Neural cell (in vitro differentiated cells): ENCODE data around the gene NCK1. TPM values are rescaled to one million over a fixed set of nuclear protein-coding genes. Genes with fewer than 3 reads are reported as not detected.

ENCODE experiments used
- H2AFZ ChIP-seq: fragments of 200-600, 300-800 bp; sonication (generic), shearing (Covaris generic); 2 replicates; pipeline ENCODE4 v1.6.0; 2014; ENCODE audit warnings: low read depth, mild to moderate bottlenecking, antibody characterized with exemption, low read length, moderate library complexity
- H3F3A ChIP-seq: fragments of 200-600 bp; shearing (Covaris generic); 2 replicates; pipeline ENCODE4 v1.6.1; 2016; ENCODE audit warnings: mild to moderate bottlenecking, moderate library complexity, mixed read lengths, antibody characterized with exemption, low read length; ENCODE audit not compliant: insufficient read depth, poor library complexity, severe bottlenecking
- H3K27ac ChIP-seq: fragments of 200-600, 300-800 bp; sonication (generic), shearing (Covaris generic); 2 replicates; pipeline ENCODE4 v1.5.1; 2014; ENCODE audit warnings: mild to moderate bottlenecking, low read length, moderate library complexity
- H3K27me3 ChIP-seq: fragments of 300-800, 200-600 bp; sonication (generic), shearing (Covaris generic); 2 replicates; pipeline ENCODE4 v1.6.0; 2014; ENCODE audit warnings: mild to moderate bottlenecking, low read depth, low read length, moderate library complexity; ENCODE audit not compliant: insufficient read depth
- H3K36me3 ChIP-seq: fragments of 300-800, 200-600 bp; sonication (generic), shearing (Covaris generic); 2 replicates; pipeline ENCODE4 v1.5.1; 2014; ENCODE audit warnings: mild to moderate bottlenecking, antibody characterized with exemption, low read length, moderate library complexity; ENCODE audit not compliant: insufficient read depth
- H3K4me2 ChIP-seq: fragments of 300-800, 200-600 bp; sonication (generic), shearing (Covaris generic); 2 replicates; pipeline ENCODE4 v1.6.0; 2014; ENCODE audit warnings: mild to moderate bottlenecking, low read length
- H3K4me3 ChIP-seq: fragments of 300-800, 200-600 bp; sonication (generic), shearing (Covaris generic); 2 replicates; pipeline ENCODE4 v1.5.1; 2014; ENCODE audit warnings: mild to moderate bottlenecking, low read length, moderate library complexity
- H3K79me2 ChIP-seq: fragments of 200-600 bp; shearing (Covaris generic); replicated peaks from 2 replicates; pipeline ENCODE4 v1.6.0; 2014; ENCODE audit warnings: mild to moderate bottlenecking, low read length, moderate library complexity; ENCODE audit not compliant: insufficient read depth
- H3K9ac ChIP-seq: fragments of 300-800, 200-600 bp; sonication (generic), shearing (Covaris generic); 2 replicates; pipeline ENCODE4 v1.6.1; 2016; ENCODE audit warnings: mild to moderate bottlenecking, low read length, mixed read lengths
- H3K9me2 ChIP-seq: fragments of 200-600 bp; shearing (Covaris generic); 2 replicates; pipeline ENCODE4 v1.6.1; 2016; ENCODE audit warnings: mild to moderate bottlenecking, low read length, mixed read lengths; ENCODE audit not compliant: insufficient read depth
- H3K9me3 ChIP-seq: fragments of 200-600, 300-800 bp; sonication (generic), shearing (Covaris generic); 2 replicates; pipeline ENCODE4 v1.6.1; 2016; ENCODE audit warnings: mild to moderate bottlenecking, mixed run types, low read length, moderate library complexity, mixed read lengths
- H4K20me1 ChIP-seq: fragments of 200-600 bp; shearing (Covaris generic); 2 replicates; pipeline ENCODE4 v1.6.1; 2016; ENCODE audit warnings: mild to moderate bottlenecking, mixed run types; ENCODE audit not compliant: insufficient read depth
- CTCF ChIP-seq: fragments of 450-650 bp; IDR thresholded peaks from 2 replicates; pipeline ENCODE4 v1.5.1; 2014; ENCODE audit warnings: antibody characterized with exemption, mild to moderate bottlenecking, moderate library complexity; ENCODE audit not compliant: poor library complexity, severe bottlenecking
- EP300 ChIP-seq: fragments of 450-650 bp; conservative IDR thresholded peaks from 2 replicates; pipeline ENCODE4 v1.6.1; 2014; ENCODE audit warnings: antibody characterized with exemption, mild to moderate bottlenecking, moderate library complexity; ENCODE audit not compliant: poor library complexity, severe bottlenecking
- EZH2 ChIP-seq: fragments of 200-600, 300-800 bp; shearing (Covaris generic), sonication (generic); IDR thresholded peaks from 2 replicates; pipeline ENCODE4 v1.6.1; 2014; ENCODE audit warnings: antibody characterized with exemption, low read length, borderline replicate concordance, mild to moderate bottlenecking; ENCODE audit not compliant: insufficient read depth, poor library complexity, severe bottlenecking
- MXI1 ChIP-seq: fragments of 450-650 bp; conservative IDR thresholded peaks from 2 replicates; pipeline ENCODE4 v1.6.1; 2014; ENCODE audit warnings: antibody characterized with exemption, mild to moderate bottlenecking; ENCODE audit not compliant: poor library complexity, severe bottlenecking
- POLR2AphosphoS5 ChIP-seq: IDR thresholded peaks from 2 replicates; pipeline ENCODE4 v1.6.1; 2012
- RAD21 ChIP-seq: fragments of 450-650 bp; conservative IDR thresholded peaks from 2 replicates; pipeline ENCODE4 v1.6.1; 2014; ENCODE audit warnings: antibody characterized with exemption, mild to moderate bottlenecking, moderate library complexity
- REST ChIP-seq: IDR thresholded peaks from 2 replicates; pipeline ENCODE4 v1.6.1; 2012; ENCODE audit warnings: borderline replicate concordance
- SMC3 ChIP-seq: fragments of 450-650 bp; conservative IDR thresholded peaks from 2 replicates; pipeline ENCODE4 v1.6.1; 2014; ENCODE audit warnings: antibody characterized with exemption, mild to moderate bottlenecking, moderate library complexity; ENCODE audit not compliant: poor library complexity
- TAF1 ChIP-seq: IDR thresholded peaks from 2 replicates; pipeline ENCODE4 v1.6.1; 2012; ENCODE audit warnings: low read depth
- polyA plus RNA-seq: library from polyadenylated mRNA; depleted of rRNA; stranded (reverse); fragments of >200 nt; gene quantifications from 2 replicates; pipeline ENCODE4 v1.2.3, GENCODE V29; 2014

NCK1 gene
- polyA plus RNA-seq, 1 donor from 2014 or later = 21.5 TPM

GRCh38 chr3:136943436-136943835 is 81.4 kb downstream of the NCK1 start:
- no peak overlapping the region for H2AFZ ChIP-seq
- no peaks in the 10 kb centered on the region for H3K9me3 ChIP-seq
- H3K9ac ChIP-seq = no peak overlapping the region
- TF ChIP-seq CTCF (no peak), SMC3 (no peak), RAD21 (no peak), POLR2AphosphoS5 (no peak), TAF1 (no peak), MXI1 (no peak), EZH2 (no peak), EP300 (no peak), REST (no peak)
- no peaks in the 10 kb centered on the region for H4K20me1 ChIP-seq
- peaks cover 4% of the 10 kb centered on the region for H3K79me2 ChIP-seq
- no peaks in the 10 kb centered on the region for H3K9me2 ChIP-seq
- H3F3A ChIP-seq = no peaks in the 10 kb centered on the region
- peaks cover 5% of the 10 kb centered on the region for H3K36me3 ChIP-seq
- H3K27me3 ChIP-seq = no peaks in the 10 kb centered on the region
- H3K4me3 ChIP-seq = no peak overlapping the region
- no peak overlapping the region for H3K4me2 ChIP-seq
- no peak overlapping the region for H3K27ac ChIP-seq

- Histone ChIP-seq H3K4me3 (no peak overlapping the region), H3K9me3 (no peaks in the 10 kb centered on the region), H3K27me3 (no peaks in the 10 kb centered on the region), H3K9me2 (no peaks in the 10 kb centered on the region), H3K79me2 (no peaks in the 10 kb centered on the region), H3K4me2 (no peak overlapping the region), H2AFZ (no peak overlapping the region), H3K36me3 (peaks cover 5% of the 10 kb centered on the region), H3K27ac (no peak overlapping the region), H3F3A (no peaks in the 10 kb centered on the region), H4K20me1 (no peaks in the 10 kb centered on the region), H3K9ac (no peak overlapping the region)
- TF ChIP-seq TAF1 (no peak), RAD21 (no peak), SMC3 (no peak), EZH2 (no peak), EP300 (no peak)
Observed at GRCh38 chr3:136946978-136947377, 85.0 kb downstream of the NCK1 start.
